AG04449 (cell line): Measurements from ENCODE around the gene WDR17.

Source experiments
- CTCF ChIA-PET: fragments of 350-600 bp; formaldehyde crosslinking; extraction: SDS; loops from one replicate; lab custom pipeline; 2021; ENCODE audit warnings: antibody characterized with exemption; lab: Yijun Ruan, JAX
- POLR2A ChIA-PET: fragments of 400-600, 350-600 bp; formaldehyde crosslinking; extraction: SDS; loops from one replicate; lab custom pipeline; 2020; ENCODE audit warnings: antibody characterized with exemption, inconsistent platforms; lab: Yijun Ruan, JAX
- DNase-seq: peaks from one replicate; pipeline ENCODE4 v3.0.0-alpha.2; 2010; ENCODE audit warnings: low read depth, low spot score
- H3K4me3 ChIP-seq: 2 replicates; pipeline ENCODE4 v1.5.1; 2011; ENCODE audit warnings: low read depth, mild to moderate bottlenecking, control low read depth, low read length
- CTCF ChIP-seq: IDR thresholded peaks from one replicate; pipeline ENCODE4 v1.5.1; 2011; ENCODE audit warnings: mild to moderate bottlenecking, moderate library complexity, low read length, control low read depth, inconsistent platforms; ENCODE audit not compliant: insufficient read depth; ENCODE audit errors: missing control alignments

Gene WDR17

GRCh38 chr4:176156656-176157055, 91.0 kb downstream of the WDR17 start:
- CTCF ChIA-PET = interaction anchor here (1.1 to 1.2 kb wide), 2 partner anchors 122 to 186 kb away, joined by 3 read pairs; no protein-coding TSS in a partner anchor
- peak; percentile 37 for DNase-seq
- no peak overlapping the region for H3K4me3 ChIP-seq
- POLR2A ChIA-PET = no interaction called here
- TF ChIP-seq CTCF = no peak

- DNase-seq = no peak
- ChIA-PET POLR2A (no interaction called here), CTCF (interaction anchor here (2.0 kb wide), 1 partner anchor 179 kb away, joined by 6 read pairs; no protein-coding TSS in a partner anchor)
- no peak for TF ChIP-seq CTCF
- H3K4me3 ChIP-seq = no peak overlapping the region
Measured at GRCh38 chr4:176163041-176163440, 97.4 kb downstream of the WDR17 start.

GRCh38 chr4:176185051-176185450, 119.4 kb downstream of the WDR17 start:
- H3K4me3 ChIP-seq = no peak overlapping the region
- CTCF ChIA-PET = no interaction called here
- POLR2A ChIA-PET = interaction anchor here (0.6 kb wide), 1 partner anchor 135 kb away, joined by 3 read pairs; no protein-coding TSS in a partner anchor
- TF ChIP-seq CTCF = no peak
- peak; percentile 61 for DNase-seq

- no peak for TF ChIP-seq CTCF
- ChIA-PET CTCF (no interaction called here), POLR2A (no interaction called here)
- no peak for DNase-seq
- no peak overlapping the region for H3K4me3 ChIP-seq
Measured at GRCh38 chr4:176186067-176186466, 120.4 kb downstream of the WDR17 start.

GRCh38 chr4:176186671-176187395, 121.2 kb downstream of the WDR17 start:
- no peak for DNase-seq
- ChIA-PET POLR2A (interaction anchor here (0.7 kb wide), 1 partner anchor 117 kb away, joined by 4 read pairs; no protein-coding TSS in a partner anchor), CTCF (no interaction called here)
- H3K4me3 ChIP-seq = no peak overlapping the region
- no peak for TF ChIP-seq CTCF

GRCh38 chr4:176187624-176188023, 122.0 kb downstream of the WDR17 start:
- no peak for DNase-seq
- ChIA-PET POLR2A (interaction anchor here (0.7 kb wide), 1 partner anchor 117 kb away, joined by 4 read pairs; no protein-coding TSS in a partner anchor), CTCF (no interaction called here)
- no peak overlapping the region for H3K4me3 ChIP-seq
- no peak for TF ChIP-seq CTCF
